NT2/D1 (cell line): ENCODE data around the gene TRDMT1.

Experiments
- SUZ12 ChIP-seq: IDR thresholded peaks from 2 replicates; pipeline ENCODE4 v1.6.1; 2011; ENCODE audit not compliant: insufficient read length, insufficient read depth; ENCODE audit errors: extremely low read depth
- YY1 ChIP-seq: IDR thresholded peaks from 2 replicates; pipeline ENCODE4 v1.6.1; 2011; ENCODE audit not compliant: insufficient read length, insufficient read depth
- ZNF274 ChIP-seq: IDR thresholded peaks from 2 replicates; pipeline ENCODE4 v1.6.1; 2011; ENCODE audit warnings: mild to moderate bottlenecking, low read depth, low read length

DNA sequence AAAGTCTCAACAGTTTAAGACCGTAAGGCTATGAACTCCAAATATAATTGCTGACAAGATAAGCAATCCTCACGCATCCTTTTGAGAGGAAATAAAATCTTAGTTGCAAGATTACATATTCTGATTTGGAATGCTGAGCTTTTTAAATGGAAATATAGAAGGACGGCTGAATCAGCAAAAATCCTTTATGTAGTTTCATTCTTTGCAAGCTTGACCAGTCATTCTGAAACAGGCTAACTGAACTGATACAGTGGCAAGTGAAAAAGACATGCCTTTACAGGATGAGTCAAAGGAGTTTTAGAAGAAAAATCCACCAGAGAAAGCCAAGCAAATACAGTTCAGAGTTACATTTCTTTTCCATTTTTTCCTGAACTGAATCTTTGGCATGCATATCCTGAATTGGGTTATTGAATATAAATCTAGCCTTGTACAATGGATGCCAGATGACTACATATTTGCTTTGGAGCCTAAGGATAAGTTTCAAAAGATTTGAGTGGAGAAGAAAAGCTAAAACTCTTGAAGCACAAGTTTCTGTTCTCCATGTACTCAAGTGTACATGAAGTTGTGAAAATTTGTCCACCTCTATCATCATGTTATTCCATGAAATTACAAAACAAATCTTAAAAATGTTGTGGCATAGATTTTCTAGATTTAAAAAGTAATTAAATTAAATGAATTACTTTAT, 30.9 kb upstream of the TRDMT1 start:
- no peak for TF ChIP-seq YY1
- no peak for TF ChIP-seq ZNF274
- TF ChIP-seq SUZ12, result no peak
